GM18951 (cell line): ENCODE data around the gene SLC12A4.
A peak's percentile ranks its signal among the peaks of the same experiment; 100 is the strongest.
"Not testable (repeated sequence)": the region's sequence is repeated elsewhere in the genome, so short reads cannot be mapped to it uniquely, and the experiment has no call there.

Source experiments
- POLR2A ChIP-seq: IDR thresholded peaks from 4 replicates; pipeline ENCODE4 v1.6.1; 2011; ENCODE audit warnings: mild to moderate bottlenecking; ENCODE audit not compliant: insufficient read length, insufficient read depth; ENCODE audit errors: extremely low read depth
- in situ Hi-C: fragments of 300-500 bp; cut with MboI; formaldehyde crosslinking; loops from one replicate; pipeline ENCODE4 v1.12.0; 2022; ENCODE audit warnings: low sequenced_read_pairs, mixed read lengths, inconsistent platforms; ENCODE audit not compliant: unreplicated experiment

SLC12A4 gene

DNA sequence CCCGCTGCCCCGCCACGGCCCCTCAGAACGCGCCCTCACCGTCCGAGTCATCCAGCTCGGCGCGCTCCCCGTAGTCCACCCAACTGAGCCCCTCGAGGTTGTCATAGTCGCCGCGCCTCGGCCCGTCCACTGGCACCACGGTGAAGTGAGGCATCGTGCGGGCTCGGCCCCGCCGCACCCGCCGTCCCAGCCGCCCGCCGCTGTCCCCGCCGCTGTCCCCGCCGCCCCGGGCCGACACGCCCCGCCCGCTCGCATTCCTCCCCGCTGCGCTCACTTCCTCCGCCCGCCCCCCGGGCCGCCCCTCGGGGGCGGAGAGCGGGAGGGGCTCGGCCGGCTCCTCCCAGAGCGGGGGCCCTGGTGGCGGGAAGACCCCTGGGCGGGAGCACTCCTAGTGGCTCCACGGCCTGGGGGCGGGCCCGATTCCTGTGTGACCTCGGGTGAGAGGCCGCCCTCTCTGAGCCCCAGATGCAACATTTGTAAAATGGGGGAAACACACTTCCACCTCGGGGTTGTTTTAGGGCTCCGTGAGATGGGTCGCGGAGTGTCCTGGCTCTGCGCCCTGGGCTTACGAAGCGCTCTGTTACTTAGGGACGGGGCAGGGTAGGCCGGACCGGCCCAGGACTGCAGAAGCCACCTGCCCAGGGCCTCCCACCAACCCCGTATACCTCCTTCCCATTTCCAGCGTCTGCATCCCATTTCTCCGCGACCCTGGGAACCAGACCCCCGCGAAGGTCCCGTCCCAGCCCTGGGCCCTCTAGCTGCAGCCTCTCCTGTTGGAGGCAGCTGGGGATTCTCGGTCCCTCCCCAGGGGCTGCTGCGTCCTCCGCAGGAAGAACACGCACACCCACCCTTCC is at the start of gene SLC12A4:
TSS of gene SLC12A4 (minus strand) at position 238 of the 854 bp plus-strand sequence. CDS start at position 154, 84 bp downstream.
- in situ Hi-C loops, result no loop called here

DNA sequence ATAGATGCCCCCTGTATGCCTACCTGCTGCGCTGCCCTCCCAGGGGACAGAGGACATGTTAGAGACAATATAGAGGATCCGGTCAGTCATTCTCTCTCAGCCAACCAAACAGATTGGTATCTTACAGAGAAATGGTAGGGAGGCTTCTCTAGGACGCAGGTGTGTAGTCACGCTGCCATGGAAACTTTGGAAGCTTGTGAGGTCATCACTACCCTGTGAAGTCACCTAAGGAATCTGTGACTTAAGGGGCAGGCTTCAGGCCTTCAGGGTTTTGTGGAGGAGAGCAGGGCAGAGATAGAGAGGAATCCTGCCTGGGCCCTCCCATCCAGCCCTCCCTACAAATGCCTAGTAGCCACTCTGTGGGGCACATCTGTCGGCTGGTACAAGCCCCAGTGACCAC is 47.2 kb upstream of the SLC12A4 start, which contains the start of gene DPEP2NB:
TSS of gene DPEP2NB (minus strand) at position 231 of the 400 bp plus-strand sequence. CDS start at position 90, 141 bp downstream.
- TF ChIP-seq POLR2A, result no peak
- in situ Hi-C loops, result no loop called here

More for the DNA sequence above, at the start of gene SLC12A4:
- peak; percentile 74 for TF ChIP-seq POLR2A

DNA sequence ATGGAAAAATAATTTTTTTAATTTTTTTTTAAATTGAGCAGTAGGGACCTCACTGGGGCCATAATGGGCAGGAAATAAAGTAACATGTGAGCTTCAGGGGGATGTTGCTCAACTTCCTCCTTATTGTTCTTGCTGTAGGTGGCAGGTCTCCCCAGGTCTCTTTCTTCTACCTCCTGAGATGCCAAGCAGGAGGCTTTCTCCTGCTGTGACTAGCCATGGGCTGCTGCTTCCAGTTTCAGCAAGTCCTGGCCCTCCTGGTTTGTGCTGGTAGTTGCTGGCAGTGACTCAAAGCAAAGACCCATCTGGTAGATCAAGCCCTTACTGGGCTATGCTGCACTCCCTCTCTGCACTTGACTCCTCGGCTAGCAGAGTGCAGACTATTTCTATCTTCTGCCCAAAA is 45.0 kb upstream of the SLC12A4 start:
- no peak for TF ChIP-seq POLR2A
- in situ Hi-C loops, result no loop called here

DNA sequence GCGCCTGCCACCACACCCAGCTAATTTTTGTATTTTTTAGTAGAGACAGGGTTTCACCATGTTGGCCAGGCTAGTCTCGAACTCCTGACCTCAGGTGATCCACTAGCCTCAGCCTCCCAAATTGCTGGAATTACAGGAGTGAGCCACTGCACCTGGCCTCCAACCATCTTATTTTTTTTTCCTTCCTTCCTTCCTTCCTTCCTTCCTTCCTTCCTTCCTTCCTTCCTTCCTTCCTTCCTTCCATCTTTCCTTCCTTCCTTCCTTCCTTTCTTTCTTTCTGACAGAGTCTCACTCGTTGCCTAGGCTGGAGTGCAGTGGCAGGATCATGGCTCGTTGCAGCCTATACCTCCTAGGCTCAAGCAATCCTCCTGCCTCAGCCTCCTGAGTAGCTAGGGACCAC is 41.4 kb upstream of the SLC12A4 start:
- in situ Hi-C loops, result not testable (repeated sequence)

DNA sequence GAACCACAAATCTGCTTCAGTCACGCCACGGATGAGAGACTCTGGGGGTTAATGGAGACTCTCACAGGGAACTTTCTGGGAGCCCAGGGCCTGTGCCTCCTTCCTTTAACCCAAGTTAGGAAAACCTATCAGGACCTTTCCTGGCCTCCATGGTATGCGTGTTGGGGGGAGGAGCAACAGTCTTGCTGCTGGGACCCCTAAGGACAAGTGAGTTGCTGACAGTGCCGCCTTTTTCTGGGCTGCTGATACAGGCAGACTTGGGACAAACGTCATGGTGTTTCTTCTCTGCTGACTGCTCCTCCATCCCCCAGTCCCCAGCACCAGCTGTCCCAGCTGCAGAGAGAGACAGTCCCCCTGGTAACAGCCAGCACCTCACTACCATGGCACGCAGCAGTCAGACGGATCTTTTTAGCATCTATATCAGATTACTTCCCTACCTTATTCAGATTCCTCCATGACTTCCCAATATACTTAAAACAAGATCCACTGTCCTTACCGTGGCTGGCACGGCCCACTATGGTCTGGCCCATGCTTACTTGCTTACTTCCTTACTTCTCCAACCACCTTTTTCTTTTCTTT is 40.8 kb upstream of the SLC12A4 start:
- in situ Hi-C loops, result no loop called here
- TF ChIP-seq POLR2A, result no peak

DNA sequence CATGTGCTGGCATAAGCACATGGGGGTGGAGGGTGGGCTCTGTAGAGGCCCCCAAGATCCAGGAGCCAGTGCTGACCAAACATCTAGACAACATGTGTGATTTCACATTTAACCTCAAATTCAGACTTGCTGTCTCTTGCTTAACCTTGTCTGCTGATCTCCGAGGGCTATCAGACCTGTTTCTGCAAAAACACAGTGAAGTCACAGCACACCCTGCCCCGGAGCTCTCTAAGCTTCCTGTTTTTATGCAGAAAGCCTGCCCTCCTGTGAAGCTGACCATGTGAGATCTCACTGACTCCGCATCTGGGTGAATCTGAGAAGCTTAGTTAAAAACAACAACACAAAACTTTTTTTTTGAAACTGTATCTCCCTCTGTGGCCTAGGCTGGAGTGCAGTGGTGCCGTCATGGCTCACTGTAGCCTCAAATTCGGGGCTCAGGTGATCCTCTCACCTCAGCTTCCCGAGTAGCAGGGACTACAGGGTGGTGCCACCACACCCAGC is 37.4 kb upstream of the SLC12A4 start:
- in situ Hi-C loops, result no loop called here

DNA sequence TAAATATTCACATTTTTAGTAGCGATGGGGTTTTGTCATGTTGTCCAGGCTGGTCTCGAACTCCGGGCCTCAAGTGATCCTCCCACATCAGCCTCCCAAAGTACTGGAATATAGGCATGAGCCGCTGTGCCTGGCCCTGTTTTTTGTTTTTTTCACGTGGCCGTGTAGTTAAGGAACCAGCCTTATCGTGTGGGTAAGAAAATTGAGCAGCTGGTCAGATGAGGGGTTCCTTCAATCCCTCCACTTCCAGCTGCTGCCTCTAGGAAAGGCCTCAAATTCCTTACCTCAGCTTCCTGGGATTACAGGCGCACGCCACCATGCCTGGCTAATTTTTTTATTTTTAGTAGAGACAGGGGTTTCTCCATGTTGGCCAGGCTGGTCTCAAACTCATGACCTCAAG is 36.8 kb upstream of the SLC12A4 start:
- TF ChIP-seq POLR2A, result no peak
- in situ Hi-C loops, result no loop called here

More for the DNA sequence above, 37.4 kb upstream of the SLC12A4 start:
- TF ChIP-seq POLR2A, result no peak

DNA sequence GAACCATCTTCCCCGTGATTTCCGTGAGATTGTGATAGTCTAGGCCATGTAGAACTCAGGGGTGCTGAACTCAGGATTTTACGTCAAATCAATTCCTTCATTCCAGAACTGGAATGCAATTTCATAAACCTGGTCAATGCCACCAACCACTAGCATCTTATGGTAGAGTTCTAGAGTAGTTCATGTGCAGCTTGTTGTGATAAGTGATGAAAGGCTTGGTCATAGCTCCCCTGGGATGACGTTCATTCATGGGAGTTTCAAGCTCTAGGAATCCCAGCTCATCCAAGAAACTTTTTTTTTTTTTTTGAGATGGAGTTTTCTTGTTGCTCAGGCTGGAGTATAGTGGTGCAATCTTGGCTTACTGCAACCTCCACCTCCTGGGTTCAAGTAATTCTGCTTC is 34.6 kb upstream of the SLC12A4 start:
- in situ Hi-C loops, result no loop called here
- no peak for TF ChIP-seq POLR2A

DNA sequence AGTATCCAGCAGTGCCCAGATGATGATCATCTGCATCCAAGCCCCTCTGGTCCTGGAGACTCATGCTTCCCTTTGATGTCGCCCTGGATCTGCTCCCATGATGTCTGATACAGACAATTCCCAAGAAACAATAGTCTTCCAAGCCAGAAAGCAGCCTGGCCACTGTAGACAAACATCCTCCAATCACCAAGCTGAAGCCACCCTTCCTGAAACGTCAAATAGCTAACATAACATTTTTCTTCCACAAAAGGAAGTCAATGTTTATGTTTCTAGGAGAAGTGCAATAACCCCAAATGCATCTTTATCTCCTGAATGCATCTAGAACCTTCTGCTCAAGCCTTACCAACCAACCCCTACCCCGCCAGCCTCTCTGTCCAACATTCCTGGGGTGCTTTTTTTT is 32.0 kb upstream of the SLC12A4 start:
- in situ Hi-C loops, result no loop called here
- no peak for TF ChIP-seq POLR2A

DNA sequence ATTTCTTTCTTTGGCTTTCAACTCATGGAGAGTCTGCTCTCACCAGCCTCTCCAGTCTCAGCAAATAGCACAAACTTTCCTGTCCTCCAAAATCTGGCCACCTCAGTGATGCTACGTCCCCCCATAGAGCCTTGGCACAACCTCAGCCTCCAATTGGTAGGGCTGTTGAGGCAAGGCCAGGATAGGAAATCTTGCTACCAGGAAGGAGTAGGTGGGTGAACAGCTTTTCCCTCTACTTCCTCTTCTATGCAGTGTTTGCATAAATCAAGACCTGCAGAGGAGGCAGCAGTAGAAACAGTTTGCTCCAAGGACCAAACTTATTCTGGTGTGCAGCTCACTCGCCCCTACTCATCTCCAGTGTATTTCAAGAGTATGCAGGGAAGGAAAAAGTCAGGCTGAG is 31.5 kb upstream of the SLC12A4 start:
- TF ChIP-seq POLR2A, result no peak
- in situ Hi-C loops, result no loop called here

DNA sequence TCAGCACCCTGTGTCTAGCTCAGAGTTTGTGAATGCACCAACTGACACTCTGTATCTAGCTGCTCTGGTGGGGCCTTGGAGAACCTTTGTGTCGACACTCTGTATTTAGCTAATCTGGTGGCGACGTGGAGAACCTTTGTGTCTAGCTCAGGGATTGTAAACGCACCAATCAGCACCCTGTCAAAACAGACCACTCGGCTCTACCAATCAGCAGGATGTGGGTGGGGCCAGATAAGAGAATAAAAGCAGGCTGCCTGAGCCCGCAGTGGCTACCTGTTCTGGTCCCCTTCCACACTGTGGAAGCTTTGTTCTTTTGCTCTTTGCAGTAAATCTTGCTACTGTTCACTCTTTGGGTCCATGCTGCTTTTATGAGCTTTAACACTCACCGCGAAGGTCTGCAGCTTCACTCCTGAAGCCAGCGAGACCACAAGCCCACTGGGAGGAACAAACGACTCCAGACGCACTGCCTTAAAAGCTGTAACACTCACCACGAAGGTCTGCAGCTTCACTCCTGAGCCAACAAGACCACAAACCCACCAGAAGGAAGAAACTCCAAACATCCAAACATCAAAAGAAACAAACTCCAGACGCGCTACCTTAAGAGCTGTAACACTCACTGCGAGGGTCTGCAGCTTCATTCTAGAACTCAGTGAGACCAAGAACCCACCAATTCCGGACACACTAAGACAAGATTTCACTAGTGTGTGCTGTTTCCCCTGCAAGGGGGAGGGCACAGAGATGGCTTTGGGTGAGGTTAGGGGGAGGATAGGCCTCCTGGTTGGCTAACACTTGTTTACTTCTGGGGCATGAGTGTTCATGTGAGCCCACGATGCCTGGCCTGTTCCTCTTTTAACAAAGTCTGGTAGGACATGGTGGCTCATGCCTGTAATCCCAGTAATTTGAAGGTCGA is 30.6 kb upstream of the SLC12A4 start, which contains the start of gene DPEP2:
TSS of gene DPEP2 (minus strand) at position 706 of the 910 bp plus-strand sequence. CDS start 6,272 bp downstream, outside the sequence.
- in situ Hi-C loops, result not testable (repeated sequence)
- peak; percentile 23 for TF ChIP-seq POLR2A

DNA sequence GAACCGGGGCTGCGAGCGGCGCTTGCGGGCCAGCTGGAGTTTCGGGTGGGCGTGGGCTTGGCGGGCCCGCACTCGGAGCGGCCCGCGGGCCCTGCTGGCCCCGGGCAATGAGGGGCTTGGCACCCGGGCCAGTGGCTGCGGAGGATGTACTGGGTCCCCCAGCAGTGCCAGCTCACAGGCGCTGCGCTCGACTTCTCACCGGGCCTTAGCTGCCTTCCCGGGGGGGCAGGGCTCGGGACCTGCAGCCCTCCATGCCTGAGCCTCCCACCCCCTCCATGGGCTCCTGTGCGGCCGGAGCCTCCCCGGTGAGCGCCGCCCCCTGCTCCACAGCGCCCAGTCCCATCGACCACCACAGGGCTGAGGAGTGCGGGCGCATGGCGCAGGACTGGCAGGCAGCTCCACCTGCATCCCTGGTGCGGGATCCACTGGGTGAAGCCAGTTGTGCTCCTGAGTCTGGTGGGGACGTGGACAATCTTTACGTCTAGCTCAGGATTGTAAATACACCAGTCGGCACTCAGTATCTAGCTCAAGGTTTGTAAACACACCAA is 29.9 kb upstream of the SLC12A4 start:
- in situ Hi-C loops, result not testable (repeated sequence)

DNA sequence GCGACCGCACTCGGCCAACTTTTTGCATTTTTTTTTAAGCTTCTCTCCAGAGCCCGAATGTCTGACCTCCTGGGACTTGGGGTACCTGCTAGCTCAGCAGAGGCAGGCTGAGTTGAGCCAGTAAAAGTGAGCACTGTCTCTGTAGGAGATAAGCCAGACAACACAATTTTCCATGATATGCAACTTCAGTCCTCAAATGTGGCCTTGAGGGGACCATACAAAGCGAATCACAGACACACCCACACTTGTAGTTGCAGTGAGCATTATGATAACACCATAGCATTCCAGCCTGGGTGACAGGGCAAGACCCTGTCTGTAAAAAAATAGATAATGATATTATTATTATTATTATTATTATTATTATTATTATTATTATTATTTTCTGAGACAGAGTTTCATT is 28.2 kb upstream of the SLC12A4 start:
- no peak for TF ChIP-seq POLR2A
- in situ Hi-C loops, result no loop called here
